SK-N-SH (cell line): ENCODE data around the gene USB1. TPM values are rescaled to one million over a fixed set of nuclear protein-coding genes. Genes with fewer than 3 reads are reported as not detected.

Experiments used
- CTCF ChIA-PET: fragments of 300-600, 350-600 bp; formaldehyde crosslinking; extraction: SDS; loops from one replicate; lab custom pipeline; 2021; lab: Yijun Ruan, JAX
- POLR2A ChIA-PET: fragments of 350-600 bp; sonication (Branson Sonifier 250); formaldehyde crosslinking; extraction: SDS; loops from one replicate; lab custom pipeline; 2020; ENCODE audit warnings: antibody characterized with exemption, inconsistent platforms; lab: Yijun Ruan, JAX
- DNase-seq: peaks from one replicate; pipeline ENCODE4 v3.0.0; 2012
- H2AFZ ChIP-seq: fragments of 200-600 bp; sonication (generic); 2 replicates; pipeline ENCODE4 v1.8.1; 2016; ENCODE audit warnings: antibody characterized with exemption, mild to moderate bottlenecking, low read depth
- H3F3A ChIP-seq: fragments of 200-600 bp; sonication (generic); replicated peaks from 2 replicates; pipeline ENCODE3; 2016; ENCODE audit warnings: antibody characterized with exemption, mild to moderate bottlenecking; ENCODE audit not compliant: insufficient read depth
- H3K27ac ChIP-seq, 2 experiments: fragments of 200-500 bp in 1 of 2; fragments of 200-600 bp in 1 of 2; sonication (Bioruptor generic) in 1 of 2; sonication (generic), shearing (Covaris generic) in 1 of 2; 2 replicates each; pipeline versions ENCODE4 v1.5.1 to v1.6.1; 2014 to 2016; ENCODE audit warnings: low read depth in 2 of 2, inconsistent platforms in 1 of 2, low read length in 1 of 2, mild to moderate bottlenecking in 1 of 2, mixed read lengths in 1 of 2
- H3K27me3 ChIP-seq: fragments of 200-600 bp; sonication (generic), shearing (Covaris generic); 2 replicates; pipeline ENCODE4 v1.6.1; 2016; ENCODE audit warnings: mixed run types; ENCODE audit not compliant: insufficient read depth
- H3K36me3 ChIP-seq, 2 experiments: fragments of 200-500 bp in 1 of 2; fragments of 200-600 bp in 1 of 2; sonication (Bioruptor generic) in 1 of 2; sonication (generic) in 1 of 2; replicated peaks in 1 of 2; 2 replicates each; pipeline versions ENCODE3 to v1.5.1; 2014 to 2016; ENCODE audit warnings: low read length in 1 of 2, mild to moderate bottlenecking in 1 of 2; ENCODE audit not compliant: insufficient read depth in 2 of 2, control insufficient read depth in 1 of 2
- H3K4me1 ChIP-seq, 2 experiments: fragments of 200-500 bp in 1 of 2; fragments of 200-600 bp in 1 of 2; sonication (Bioruptor generic) in 1 of 2; sonication (generic), shearing (Covaris generic) in 1 of 2; 2 replicates each; pipeline versions ENCODE4 v1.5.1 to v1.6.1; 2014 to 2016; ENCODE audit warnings: low read depth in 1 of 2, low read length in 1 of 2, mixed run types in 1 of 2; ENCODE audit not compliant: insufficient read depth in 2 of 2, control insufficient read depth in 1 of 2
- H3K4me2 ChIP-seq: fragments of 200-600 bp; sonication (generic), shearing (Covaris generic); 2 replicates; pipeline ENCODE4 v1.6.1; 2017; ENCODE audit warnings: mixed run types
- H3K4me3 ChIP-seq, 2 experiments: fragments of 200-500 bp in 1 of 2; fragments of 200-600 bp in 1 of 2; sonication (Bioruptor generic) in 1 of 2; sonication (generic), shearing (Covaris generic) in 1 of 2; 2 replicates each; pipeline versions ENCODE4 v1.5.1 to v1.8.1; 2014 to 2016; ENCODE audit warnings: low read depth in 2 of 2, inconsistent platforms in 1 of 2, low read length in 1 of 2, mild to moderate bottlenecking in 1 of 2, mixed read lengths in 1 of 2, moderate library complexity in 1 of 2
- H3K79me2 ChIP-seq: fragments of 200-600 bp; sonication (generic); 2 replicates; pipeline ENCODE4 v1.8.1; 2017; ENCODE audit warnings: mild to moderate bottlenecking; ENCODE audit not compliant: insufficient read depth
- H3K9ac ChIP-seq: fragments of 200-600 bp; sonication (generic); 2 replicates; pipeline ENCODE4 v1.6.1; 2017; ENCODE audit warnings: mixed run types
- H3K9me2 ChIP-seq: fragments of 200-600 bp; sonication (generic); 2 replicates; pipeline ENCODE4 v1.6.1; 2017; ENCODE audit warnings: mixed run types
- H3K9me3 ChIP-seq: fragments of 200-600 bp; sonication (generic); 2 replicates; pipeline ENCODE4 v1.6.1; 2017; ENCODE audit warnings: mixed run types, mild to moderate bottlenecking, moderate library complexity
- H4K20me1 ChIP-seq: fragments of 200-600 bp; sonication (generic); 2 replicates; pipeline ENCODE4 v1.6.1; 2017; ENCODE audit warnings: mild to moderate bottlenecking, mixed run types; ENCODE audit not compliant: insufficient read depth
- CHD2 ChIP-seq: fragments of 150-350 bp; IDR thresholded peaks from 2 replicates; pipeline ENCODE4 v1.6.1; 2018; ENCODE audit warnings: low read length; ENCODE audit not compliant: partially characterized antibody
- ELF1 ChIP-seq: IDR thresholded peaks from 2 replicates; pipeline ENCODE4 v1.4.0; 2012
- EP300 ChIP-seq, 2 experiments: IDR thresholded peaks; 2 replicates each; pipeline versions ENCODE4 v1.4.0 to v1.6.1; 2012; ENCODE audit warnings: borderline replicate concordance in 1 of 2, low read depth in 1 of 2, low read length in 1 of 2
- EZH2phosphoT487 ChIP-seq: fragments of 200-600 bp; sonication (generic); IDR thresholded peaks from 2 replicates; pipeline ENCODE4 v1.6.1; 2017; ENCODE audit warnings: low read depth, mixed run types, mild to moderate bottlenecking, antibody characterized with exemption, moderate library complexity, borderline replicate concordance
- FOSL2 ChIP-seq: IDR thresholded peaks from 2 replicates; pipeline ENCODE4 v1.4.0; 2012; ENCODE audit warnings: low read depth, mild to moderate bottlenecking, moderate library complexity, borderline replicate concordance
- FOXJ3 ChIP-seq: sonication (generic); formaldehyde crosslinking; IDR thresholded peaks from 2 replicates; pipeline ENCODE4 v1.5.1; 2020; ENCODE audit warnings: mild to moderate bottlenecking, missing genetic modification reagents
- GABPA ChIP-seq: IDR thresholded peaks from 2 replicates; pipeline ENCODE4 v1.4.0; 2012; ENCODE audit warnings: low read depth, mild to moderate bottlenecking
- JUND ChIP-seq: IDR thresholded peaks from 2 replicates; pipeline ENCODE4 v1.4.0; 2012
- NFIC ChIP-seq: IDR thresholded peaks from 2 replicates; pipeline ENCODE4 v1.4.0; 2012; ENCODE audit warnings: borderline replicate concordance
- NRF1 ChIP-seq: IDR thresholded peaks from 2 replicates; pipeline ENCODE4 v1.6.1; 2012; ENCODE audit warnings: low read depth, mild to moderate bottlenecking, low read length
- POLR2AphosphoS5 ChIP-seq: IDR thresholded peaks from 2 replicates; pipeline ENCODE4 v1.6.1; 2012; ENCODE audit warnings: low read depth, low read length
- RAD21 ChIP-seq: IDR thresholded peaks from 2 replicates; pipeline ENCODE4 v1.6.1; 2012; ENCODE audit warnings: mild to moderate bottlenecking, low read length
- RFX5 ChIP-seq: IDR thresholded peaks from 2 replicates; pipeline ENCODE4 v1.6.1; 2012; ENCODE audit warnings: mild to moderate bottlenecking, improper control_type of control experiment, low read length
- RXRA ChIP-seq: IDR thresholded peaks from 2 replicates; pipeline ENCODE4 v1.4.0; 2012; ENCODE audit warnings: low read depth, mild to moderate bottlenecking, borderline replicate concordance
- SIN3A ChIP-seq: IDR thresholded peaks from 2 replicates; pipeline ENCODE4 v1.6.1; 2012; ENCODE audit warnings: low read depth, mild to moderate bottlenecking, low read length, moderate library complexity, borderline replicate concordance
- TAF1 ChIP-seq: IDR thresholded peaks from 2 replicates; pipeline ENCODE4 v1.6.1; 2012; ENCODE audit warnings: low read depth, mild to moderate bottlenecking, low read length, moderate library complexity, borderline replicate concordance
- TCF12 ChIP-seq: IDR thresholded peaks from 2 replicates; pipeline ENCODE4 v1.4.0; 2012
- WGBS: methylation state at CpG from one replicate; pipeline ENCODE4 v1.1.6; 2017; ENCODE audit warnings: low lambda C conversion rate; 5-methylcytosine and 5-hydroxymethylcytosine counted together
- polyA plus RNA-seq, 3 experiments: library from polyadenylated mRNA; depleted of rRNA; stranded (reverse); fragments of >200 nt; gene quantifications; 2 replicates each; pipeline ENCODE4 v1.2.3, GENCODE V29; 2012
- TF ChIP-seq, protein P1 (sequence below): IDR thresholded peaks from 2 replicates; pipeline ENCODE4 v1.4.0; 2012; ENCODE audit warnings: low read depth, borderline replicate concordance
- TF ChIP-seq, protein P2 (sequence below): fragments of 200-600 bp; sonication (generic); IDR thresholded peaks from 2 replicates; pipeline ENCODE4 v1.6.1; 2017; ENCODE audit warnings: antibody characterized with exemption, mild to moderate bottlenecking, moderate library complexity

USB1 gene
- polyA plus RNA-seq, 1 of the 3 experiments (the other 2 are of a cell fraction) = 94.1 TPM

- Histone ChIP-seq H3K9me2 (no peaks in the 10 kb centered on the region), H3K27ac (no peak overlapping the region), H3F3A (no peaks in the 10 kb centered on the region), H3K4me2 (no peak overlapping the region), H3K9me3 (no peaks in the 10 kb centered on the region), H2AFZ (no peak overlapping the region), H3K27me3 (no peaks in the 10 kb centered on the region), H3K4me1 (peaks cover 0 to 46% of the 10 kb centered on the region in 2 experiments; a peak in 1 of 4 replicates), H3K4me3 (no peak overlapping the region), H3K79me2 (no peaks in the 10 kb centered on the region), H3K36me3 (no peaks in the 10 kb centered on the region), H3K9ac (no peak overlapping the region)
- CTCF ChIA-PET = interaction anchor here (1.5 to 6.1 kb wide), 2 partner anchors 9 to 84 kb away, joined by 3 to 72 read pairs; no protein-coding TSS in a partner anchor
- TF ChIP-seq NFIC (no peak), ELF1 (no peak), FOSL2 (no peak), TAF1 (no peak), RXRA (no peak), FOXJ3 (CRISPR knock-in tag) (no peak), TCF12 (no peak), NRF1 (no peak), RAD21 (no peak), JUND (no peak), EZH2phosphoT487 (no peak), POLR2AphosphoS5 (no peak), SIN3A (no peak), CHD2 (no peak), EP300 (IDR thresholded peaks at IDR 0.05; ENCODE audit: borderline replicate concordance in 1 of 2, low read depth in 1 of 2, low read length in 1 of 2) (no peak), GABPA (no peak), RFX5 (no peak)
- TF ChIP-seq, protein P1, sequence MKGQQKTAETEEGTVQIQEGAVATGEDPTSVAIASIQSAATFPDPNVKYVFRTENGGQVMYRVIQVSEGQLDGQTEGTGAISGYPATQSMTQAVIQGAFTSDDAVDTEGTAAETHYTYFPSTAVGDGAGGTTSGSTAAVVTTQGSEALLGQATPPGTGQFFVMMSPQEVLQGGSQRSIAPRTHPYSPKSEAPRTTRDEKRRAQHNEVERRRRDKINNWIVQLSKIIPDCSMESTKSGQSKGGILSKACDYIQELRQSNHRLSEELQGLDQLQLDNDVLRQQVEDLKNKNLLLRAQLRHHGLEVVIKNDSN = no peak
- TF ChIP-seq, protein P2, sequence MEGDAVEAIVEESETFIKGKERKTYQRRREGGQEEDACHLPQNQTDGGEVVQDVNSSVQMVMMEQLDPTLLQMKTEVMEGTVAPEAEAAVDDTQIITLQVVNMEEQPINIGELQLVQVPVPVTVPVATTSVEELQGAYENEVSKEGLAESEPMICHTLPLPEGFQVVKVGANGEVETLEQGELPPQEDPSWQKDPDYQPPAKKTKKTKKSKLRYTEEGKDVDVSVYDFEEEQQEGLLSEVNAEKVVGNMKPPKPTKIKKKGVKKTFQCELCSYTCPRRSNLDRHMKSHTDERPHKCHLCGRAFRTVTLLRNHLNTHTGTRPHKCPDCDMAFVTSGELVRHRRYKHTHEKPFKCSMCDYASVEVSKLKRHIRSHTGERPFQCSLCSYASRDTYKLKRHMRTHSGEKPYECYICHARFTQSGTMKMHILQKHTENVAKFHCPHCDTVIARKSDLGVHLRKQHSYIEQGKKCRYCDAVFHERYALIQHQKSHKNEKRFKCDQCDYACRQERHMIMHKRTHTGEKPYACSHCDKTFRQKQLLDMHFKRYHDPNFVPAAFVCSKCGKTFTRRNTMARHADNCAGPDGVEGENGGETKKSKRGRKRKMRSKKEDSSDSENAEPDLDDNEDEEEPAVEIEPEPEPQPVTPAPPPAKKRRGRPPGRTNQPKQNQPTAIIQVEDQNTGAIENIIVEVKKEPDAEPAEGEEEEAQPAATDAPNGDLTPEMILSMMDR = no peak
- TF ChIP-seq, all 33 proteins: peak for 0
- no peaks in the 10 kb centered on the region for H4K20me1 ChIP-seq
- 82% methylated on average over 10 of the region's 16 CpGs for WGBS
- peak; percentile 15 for DNase-seq
- POLR2A ChIA-PET = no interaction called here
Measured at GRCh38 chr16:58037365-58038057, 36.3 kb downstream of the USB1 start.
